ENCODE measurements around the gene ERCC6L2.

Gene ERCC6L2

GRCh38 chr9:95901506-95901905 is 26.0 kb downstream of the ERCC6L2 start:
- no peak for TF ChIP-seq CTCF (IDR thresholded peaks at IDR 0.05; ENCODE audit: low read depth, low read length)
- no peak for DNase-seq

GRCh38 chr9:95903398-95903797 is 27.9 kb downstream of the ERCC6L2 start:
- Histone ChIP-seq H3K4me3 (ENCODE audit: low read depth, low read length) (no peak overlapping the region), H3K9me3 (no peaks in the 10 kb centered on the region), H3K27me3 (no peaks in the 10 kb centered on the region), H3K4me1 (no peaks in the 10 kb centered on the region), H3K36me3 (peaks cover 2% of the 10 kb centered on the region; the same call in 1 of the 2 replicates)
- no peak for TF ChIP-seq CTCF (IDR thresholded peaks at IDR 0.05; ENCODE audit: low read depth, low read length)
- DNase-seq = no peak

More at GRCh38 chr9:95901506-95901905, 26.0 kb downstream of the ERCC6L2 start:
- no peak overlapping the region for H3K4me3 ChIP-seq (ENCODE audit: low read depth, low read length)
- H3K4me1 ChIP-seq = no peaks in the 10 kb centered on the region
- H3K27me3 ChIP-seq = no peaks in the 10 kb centered on the region
- no peaks in the 10 kb centered on the region for H3K9me3 ChIP-seq
- H3K36me3 ChIP-seq = no peaks in the 10 kb centered on the region

- no peak for DNase-seq
- TF ChIP-seq CTCF (IDR thresholded peaks at IDR 0.05; ENCODE audit: low read depth, low read length) = peak; percentile 15; the same call in 1 of the 2 replicates
- Histone ChIP-seq H3K4me3 (ENCODE audit: low read depth, low read length) (no peak overlapping the region), H3K9me3 (no peaks in the 10 kb centered on the region), H3K4me1 (no peaks in the 10 kb centered on the region), H3K36me3 (peaks cover 3% of the 10 kb centered on the region; the same call in 1 of the 2 replicates), H3K27me3 (no peaks in the 10 kb centered on the region)
Observed at GRCh38 chr9:95907794-95908193, 32.3 kb downstream of the ERCC6L2 start.

- no peak for DNase-seq
- no peaks in the 10 kb centered on the region for H3K4me1 ChIP-seq
- peaks cover 5% of the 10 kb centered on the region; the same call in 1 of the 2 replicates for H3K36me3 ChIP-seq
- H3K4me3 ChIP-seq (ENCODE audit: low read depth, low read length) = no peak overlapping the region
- no peaks in the 10 kb centered on the region for H3K9me3 ChIP-seq
- TF ChIP-seq CTCF (IDR thresholded peaks at IDR 0.05; ENCODE audit: low read depth, low read length) = no peak
- no peaks in the 10 kb centered on the region for H3K27me3 ChIP-seq
Observed at GRCh38 chr9:95910023-95910707, 34.7 kb downstream of the ERCC6L2 start.

GRCh38 chr9:95910770-95911340 is 35.4 kb downstream of the ERCC6L2 start:
- Histone ChIP-seq H3K36me3 (peaks cover 9% of the 10 kb centered on the region; the same call in 1 of the 2 replicates), H3K9me3 (no peaks in the 10 kb centered on the region), H3K27me3 (no peaks in the 10 kb centered on the region), H3K4me1 (no peaks in the 10 kb centered on the region), H3K4me3 (ENCODE audit: low read depth, low read length) (no peak overlapping the region)
- DNase-seq = no peak
- TF ChIP-seq CTCF (IDR thresholded peaks at IDR 0.05; ENCODE audit: low read depth, low read length) = no peak

GRCh38 chr9:95912773-95913172 is 37.3 kb downstream of the ERCC6L2 start:
- Histone ChIP-seq H3K9me3 (no peaks in the 10 kb centered on the region), H3K27me3 (no peaks in the 10 kb centered on the region), H3K36me3 (peaks cover 20% of the 10 kb centered on the region), H3K4me3 (ENCODE audit: low read depth, low read length) (no peak overlapping the region), H3K4me1 (no peaks in the 10 kb centered on the region)
- no peak for TF ChIP-seq CTCF (IDR thresholded peaks at IDR 0.05; ENCODE audit: low read depth, low read length)
- DNase-seq = no peak
